ENCODE data around the gene GPR85.
"Not testable (repeated sequence)": the region's sequence is repeated elsewhere in the genome, so short reads cannot be mapped to it uniquely, and the experiment has no call there.

The GPR85 gene, protein sequence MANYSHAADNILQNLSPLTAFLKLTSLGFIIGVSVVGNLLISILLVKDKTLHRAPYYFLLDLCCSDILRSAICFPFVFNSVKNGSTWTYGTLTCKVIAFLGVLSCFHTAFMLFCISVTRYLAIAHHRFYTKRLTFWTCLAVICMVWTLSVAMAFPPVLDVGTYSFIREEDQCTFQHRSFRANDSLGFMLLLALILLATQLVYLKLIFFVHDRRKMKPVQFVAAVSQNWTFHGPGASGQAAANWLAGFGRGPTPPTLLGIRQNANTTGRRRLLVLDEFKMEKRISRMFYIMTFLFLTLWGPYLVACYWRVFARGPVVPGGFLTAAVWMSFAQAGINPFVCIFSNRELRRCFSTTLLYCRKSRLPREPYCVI

DNA sequence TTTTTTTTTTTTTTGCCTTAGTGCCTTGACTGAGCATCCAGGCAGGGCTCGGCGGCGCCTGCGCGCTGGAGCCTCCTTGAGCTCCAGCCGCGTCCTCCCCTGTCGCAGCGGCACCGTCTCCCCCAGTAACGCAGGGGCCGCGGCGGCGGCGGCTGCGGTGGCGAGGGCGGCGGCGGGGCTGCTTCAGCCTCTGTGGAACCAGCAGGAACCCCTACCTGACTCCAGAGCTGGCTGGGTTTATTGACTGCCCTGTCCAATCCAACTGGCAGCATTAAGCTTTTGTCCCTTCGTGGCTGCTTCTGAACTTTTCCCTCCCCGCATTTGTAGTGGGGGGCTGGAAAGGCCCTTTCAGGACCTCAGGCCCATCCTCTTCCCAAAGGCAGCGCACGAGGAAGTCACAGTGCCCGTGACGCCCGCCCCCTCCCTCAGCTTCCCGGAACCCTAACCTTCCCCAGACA, at the start of gene GPR85:
Gene GPR85 (minus strand): TSS at position 397 of the 458 bp plus-strand sequence. CDS start 2,106 bp downstream, outside the sequence.
- DNase-seq, result peak; percentile 13

DNA sequence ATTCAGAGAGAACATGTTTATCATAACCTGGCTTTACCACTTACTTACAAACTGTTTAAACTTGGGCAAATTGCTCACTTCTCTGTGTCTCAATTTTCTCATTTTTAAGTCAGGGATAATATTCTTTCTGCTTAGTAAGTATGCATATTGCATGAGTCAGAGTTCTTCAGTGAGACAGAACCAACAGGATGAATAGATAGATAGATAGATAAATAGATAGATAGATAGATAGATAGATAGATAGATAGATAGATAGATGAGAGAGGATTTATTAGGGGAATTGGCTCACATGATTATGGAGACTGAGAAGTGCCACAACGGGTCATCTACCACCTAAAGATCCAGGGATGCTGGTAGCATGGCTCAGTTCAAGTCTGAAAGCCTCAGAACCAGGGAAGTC, 47.4 kb upstream of the GPR85 start:
- no peak for DNase-seq

DNA sequence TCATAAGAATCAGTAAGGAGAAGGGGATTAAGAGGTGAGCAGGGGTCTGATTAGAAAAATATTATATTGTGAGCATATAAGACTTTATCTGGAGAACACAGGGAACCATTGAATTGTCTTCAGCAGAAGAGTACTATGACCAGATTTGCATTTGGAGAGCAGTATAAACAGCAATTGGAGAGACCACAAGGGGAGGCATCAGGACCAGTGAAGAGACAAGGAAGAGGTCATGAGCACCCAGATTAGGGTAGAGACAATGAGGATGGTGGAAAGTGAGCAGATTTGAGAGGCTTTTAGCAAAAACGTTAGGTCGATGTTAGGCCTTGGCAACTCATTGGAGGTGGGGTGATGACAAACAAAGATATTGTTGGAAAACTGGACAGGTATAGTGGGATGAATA, 44.7 kb upstream of the GPR85 start:
- DNase-seq, result no peak

DNA sequence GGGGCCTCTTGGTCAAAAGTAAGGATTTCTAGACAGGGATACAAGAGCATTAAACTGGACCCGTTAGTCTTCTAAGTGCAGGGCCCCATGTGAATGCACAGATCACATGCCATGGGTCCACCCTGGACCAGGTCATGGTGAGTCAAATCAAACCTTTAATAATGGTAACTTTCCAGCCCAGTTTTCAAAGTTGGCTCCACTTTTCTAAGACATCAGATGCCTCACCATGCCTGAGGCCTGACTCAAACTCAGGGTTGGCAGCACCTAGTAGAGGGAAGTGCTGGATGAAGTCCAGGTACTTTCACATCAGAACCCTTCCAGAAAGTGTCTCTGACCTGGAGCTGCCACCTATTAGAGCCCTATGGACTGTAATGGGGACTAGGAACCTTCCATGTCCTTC, 41.4 kb upstream of the GPR85 start:
- DNase-seq, result no peak

DNA sequence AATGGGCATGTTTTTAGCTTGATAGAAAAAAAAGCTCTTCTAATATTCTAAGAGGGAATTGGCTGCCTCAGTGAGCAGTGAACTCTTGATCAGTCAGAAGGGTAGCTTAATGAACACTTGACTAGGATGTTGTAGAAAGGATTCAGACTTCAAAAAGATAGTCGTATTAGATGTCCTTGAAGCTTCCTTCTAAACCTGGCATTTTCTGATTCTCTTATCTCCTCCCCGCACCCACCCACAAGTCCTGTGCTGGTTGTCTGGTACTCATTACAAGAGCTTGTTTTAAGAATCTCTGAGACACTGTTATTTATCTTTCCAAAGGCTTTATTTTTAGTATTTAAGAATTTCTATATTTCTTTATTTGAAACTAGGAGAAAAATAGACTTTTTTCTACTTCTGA, 39.1 kb upstream of the GPR85 start:
- DNase-seq, result no peak

DNA sequence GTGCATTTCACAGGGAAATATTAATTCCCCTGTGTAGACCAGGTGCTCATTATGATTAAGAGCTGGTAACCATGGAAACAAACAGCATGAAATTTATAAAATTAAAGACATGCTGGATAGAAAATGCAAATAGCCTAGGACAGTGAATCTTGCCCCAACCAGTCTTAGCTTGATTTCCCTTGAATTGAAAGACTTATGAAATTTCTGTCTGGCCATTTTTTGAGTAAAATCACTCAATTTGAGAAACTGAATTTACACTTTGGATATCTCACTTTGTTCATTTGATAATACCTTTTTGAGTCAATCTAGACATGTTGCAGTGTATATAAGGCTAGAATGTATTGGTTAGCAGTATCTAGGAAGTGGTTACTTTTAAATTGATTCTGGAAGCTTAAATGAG, 36.1 kb upstream of the GPR85 start:
- DNase-seq, result no peak

DNA sequence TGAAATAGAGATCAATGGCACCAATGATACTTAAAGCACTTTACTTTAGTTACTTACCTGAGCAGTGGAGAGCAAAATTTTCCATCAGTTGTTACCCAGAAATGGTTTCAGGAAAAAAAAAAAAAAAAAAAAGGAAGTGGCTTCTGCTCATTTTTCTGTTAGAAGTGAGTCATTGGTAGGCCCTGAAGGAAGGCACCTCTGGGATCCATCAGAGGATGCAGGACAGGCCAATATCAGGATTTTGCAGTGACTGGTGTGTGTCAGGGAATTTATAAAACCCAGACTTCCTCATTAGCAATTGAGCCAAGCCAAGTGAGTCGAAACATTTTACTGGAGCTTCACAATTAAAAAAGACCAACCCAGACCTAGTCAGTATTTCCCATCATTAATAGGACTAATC, 34.0 kb upstream of the GPR85 start:
- DNase-seq, result no peak

DNA sequence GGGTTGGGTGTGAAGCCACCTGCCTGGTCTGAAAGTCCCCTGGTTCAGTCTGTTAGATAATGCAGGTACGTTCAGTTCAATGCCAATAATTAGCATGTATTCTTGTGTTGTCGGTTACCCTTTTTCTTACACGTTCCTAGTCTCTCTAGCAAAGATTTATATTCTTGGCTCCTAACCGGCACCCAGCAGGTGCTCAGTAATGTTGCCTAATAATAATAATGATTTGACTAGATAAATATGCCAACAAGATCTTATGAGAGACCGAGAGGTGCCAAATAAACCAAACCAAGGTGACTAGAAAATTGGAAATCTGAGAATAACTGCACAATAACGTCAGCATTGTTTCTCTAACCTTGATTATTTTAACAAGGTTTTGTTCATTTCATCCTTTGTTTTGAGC, 32.8 kb upstream of the GPR85 start:
- DNase-seq, result no peak

DNA sequence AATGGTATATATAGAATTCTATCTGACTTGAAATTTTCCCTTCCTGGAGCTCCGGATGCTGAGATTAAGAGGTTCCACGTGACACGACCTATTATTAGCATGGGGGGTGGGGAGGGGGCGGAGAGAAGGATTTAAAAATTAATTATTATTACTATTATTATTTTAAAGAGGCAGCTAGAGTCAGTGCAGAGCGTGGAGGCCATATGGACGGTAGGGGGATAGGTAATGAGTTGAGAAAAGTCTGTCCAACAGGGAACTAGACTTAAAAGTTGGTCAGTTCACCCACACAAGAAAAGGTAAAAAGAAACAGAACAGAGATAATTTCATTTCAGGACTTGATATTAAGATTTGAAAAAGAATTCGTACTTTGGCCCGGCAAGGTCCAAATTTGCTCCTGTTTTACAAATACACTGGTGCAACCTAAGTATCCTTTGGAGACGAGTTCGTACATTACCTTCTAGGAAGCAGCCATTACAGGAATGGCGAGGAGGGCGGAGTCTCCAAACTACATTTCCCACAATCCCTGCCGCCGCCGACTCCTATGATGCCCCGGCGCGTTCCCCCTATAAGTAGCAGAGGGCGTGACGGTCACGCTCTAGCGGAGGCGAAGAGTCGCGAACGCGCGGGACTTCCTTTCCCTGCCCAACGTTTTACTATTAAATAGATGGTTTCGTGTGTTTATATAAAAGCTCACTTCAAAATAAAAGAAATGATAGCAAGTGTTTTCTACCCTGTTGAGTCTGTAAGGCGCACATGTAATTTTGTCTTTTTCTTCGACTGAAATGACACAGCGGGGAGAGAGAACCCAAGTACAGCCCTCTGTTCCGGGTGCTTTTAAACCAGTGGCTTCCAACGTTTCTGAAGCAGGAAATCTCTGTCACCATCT, 31.7 kb upstream of the GPR85 start, which contains the start of gene SMIM30:
Gene SMIM30 (minus strand): TSS at position 481 of the 886 bp plus-strand sequence. CDS start 976 bp downstream, outside the sequence.
- peak; percentile 89 for DNase-seq

DNA sequence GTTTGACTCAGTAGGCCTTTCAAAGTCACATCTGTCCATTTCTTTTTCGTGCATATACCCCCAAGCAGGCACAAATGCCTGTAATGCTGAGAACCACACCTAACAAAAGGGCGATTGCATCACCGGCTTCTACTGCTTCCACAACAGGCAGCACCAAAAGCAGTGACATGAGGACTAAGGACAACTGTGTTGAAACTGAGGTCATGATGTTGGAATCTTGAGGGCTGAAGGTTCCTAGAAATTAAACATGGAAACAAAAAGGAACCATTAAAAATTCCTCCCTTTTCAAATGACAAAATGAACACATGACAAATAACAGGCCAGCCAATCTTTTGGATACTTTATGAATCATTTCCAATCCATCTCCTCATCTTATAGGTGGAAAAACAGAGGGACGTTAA, 30.7 kb upstream of the GPR85 start:
- not testable (repeated sequence) for DNase-seq

DNA sequence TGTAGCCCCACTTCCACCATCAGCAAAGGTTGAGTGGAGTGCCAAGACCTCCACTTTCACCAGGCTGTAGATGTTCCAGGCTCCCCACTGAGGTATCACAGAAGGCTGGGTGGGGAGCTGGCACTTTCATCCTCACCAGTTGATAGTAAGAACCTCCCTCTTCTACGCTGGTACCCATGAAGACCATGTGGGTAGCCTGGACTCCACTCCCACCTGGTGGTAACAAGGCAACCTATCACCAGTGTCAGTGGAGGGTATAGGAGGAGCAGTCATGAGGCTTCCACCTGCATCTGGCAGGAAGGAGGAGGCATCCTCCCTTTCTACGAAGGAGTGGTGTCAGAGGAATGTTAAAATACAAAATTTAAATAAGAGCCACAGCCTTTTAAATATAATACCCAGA, 27.3 kb upstream of the GPR85 start:
- no peak for DNase-seq

DNA sequence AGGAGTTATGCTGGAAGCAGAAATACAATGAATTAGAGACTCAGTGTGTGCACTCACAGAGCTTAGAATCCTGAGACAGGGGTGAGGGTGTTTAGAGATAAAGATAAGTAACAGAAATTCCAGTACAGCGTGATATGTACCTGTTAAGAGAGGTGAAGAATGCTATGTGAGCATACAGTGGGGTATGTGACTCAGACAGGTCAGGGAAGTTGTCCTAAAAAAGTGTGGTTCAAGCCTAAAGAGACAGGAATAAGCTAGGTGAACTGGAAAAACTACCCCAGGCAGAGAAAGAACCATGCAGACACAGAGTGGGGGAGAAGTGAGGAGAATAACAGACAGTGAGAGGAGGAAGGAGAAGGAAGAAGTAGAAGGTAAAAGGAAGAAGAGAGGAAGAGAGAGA, 23.1 kb upstream of the GPR85 start:
- DNase-seq, result no peak

DNA sequence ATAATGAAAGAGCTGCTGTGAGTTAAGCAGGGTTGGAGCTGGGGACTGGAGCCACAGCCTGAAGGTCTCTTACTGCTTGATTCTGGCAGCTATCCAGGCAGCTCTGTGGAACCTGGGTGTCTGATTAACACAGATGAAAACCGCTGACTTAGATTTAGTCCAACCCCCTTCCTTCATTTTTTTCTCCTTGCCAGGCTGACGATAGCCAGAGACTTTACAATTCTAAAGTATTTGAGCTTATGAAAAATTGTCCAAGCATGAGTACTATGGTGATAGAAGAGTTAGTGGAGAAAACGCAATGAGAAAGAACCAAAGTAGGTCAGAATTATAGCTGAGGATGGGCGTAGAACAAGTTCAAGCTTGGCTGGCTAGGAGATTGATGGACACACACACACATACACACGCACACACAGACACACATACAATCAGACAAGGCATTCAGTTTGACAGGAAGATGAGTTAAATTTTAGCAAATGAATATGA, 13.5 kb upstream of the GPR85 start:
- DNase-seq, result no peak

DNA sequence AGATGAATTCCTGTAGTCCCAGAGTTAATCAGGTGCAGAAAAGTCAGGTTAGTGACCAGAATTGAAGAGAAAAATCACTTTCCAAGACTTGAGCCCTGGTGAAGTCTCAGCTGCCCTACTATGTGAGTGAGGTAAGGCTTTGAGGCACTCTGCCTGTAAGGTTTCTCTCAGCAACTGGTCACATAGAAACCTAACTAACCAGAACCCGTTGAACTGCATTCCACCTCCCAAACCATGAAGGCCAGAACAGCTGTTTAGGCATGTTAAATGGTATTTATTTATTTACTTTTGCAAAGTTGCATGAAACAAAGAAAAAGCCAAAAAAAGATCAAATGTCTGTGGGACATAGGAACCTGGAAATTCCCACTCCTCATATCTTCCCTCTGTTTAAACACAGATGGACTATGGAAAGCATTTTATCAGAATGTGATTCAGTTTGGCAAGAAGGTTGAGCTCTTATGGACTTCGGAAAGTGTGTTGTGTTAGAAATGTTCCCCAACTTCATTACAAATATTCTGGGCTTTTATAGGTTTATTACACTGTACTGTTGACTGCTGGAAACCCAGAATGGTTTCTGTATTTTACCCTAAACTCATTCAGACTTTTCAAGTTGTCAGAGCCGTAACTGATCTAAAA, 12.8 kb upstream of the GPR85 start:
- DNase-seq, result no peak

DNA sequence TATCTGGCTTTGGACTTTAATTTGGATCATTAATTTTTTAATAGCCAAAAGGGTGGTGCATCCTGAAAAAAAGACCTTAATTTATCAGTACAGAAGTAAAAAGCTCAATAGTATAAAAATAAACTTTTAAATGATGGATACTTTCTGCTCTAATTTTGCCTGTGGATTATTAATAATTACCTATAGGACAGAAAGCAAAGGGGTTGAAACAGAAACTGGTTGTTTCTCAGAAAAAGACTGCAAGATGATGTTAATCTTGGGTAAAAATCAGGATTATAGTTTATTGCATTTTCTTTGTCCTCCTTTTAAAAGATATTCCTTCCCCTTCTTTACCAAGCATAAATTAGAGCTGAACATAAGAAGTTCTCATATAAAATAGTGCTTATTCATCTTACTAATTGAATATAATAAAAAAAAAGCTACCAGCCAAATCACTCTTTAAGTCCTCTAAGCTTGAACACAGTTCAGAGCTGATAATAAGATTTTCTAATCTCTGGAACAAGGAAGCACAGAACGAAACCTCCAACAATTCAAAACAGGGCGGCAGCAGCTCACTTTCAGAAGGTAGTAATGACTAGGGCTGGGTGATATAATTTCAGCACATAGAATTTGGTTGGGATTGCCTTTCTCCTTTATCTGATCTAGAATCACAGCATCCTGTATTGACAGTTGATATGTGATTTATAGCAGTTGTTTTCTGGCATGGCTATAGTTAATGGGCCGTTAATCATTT, 8.1 kb upstream of the GPR85 start:
- no peak for DNase-seq

DNA sequence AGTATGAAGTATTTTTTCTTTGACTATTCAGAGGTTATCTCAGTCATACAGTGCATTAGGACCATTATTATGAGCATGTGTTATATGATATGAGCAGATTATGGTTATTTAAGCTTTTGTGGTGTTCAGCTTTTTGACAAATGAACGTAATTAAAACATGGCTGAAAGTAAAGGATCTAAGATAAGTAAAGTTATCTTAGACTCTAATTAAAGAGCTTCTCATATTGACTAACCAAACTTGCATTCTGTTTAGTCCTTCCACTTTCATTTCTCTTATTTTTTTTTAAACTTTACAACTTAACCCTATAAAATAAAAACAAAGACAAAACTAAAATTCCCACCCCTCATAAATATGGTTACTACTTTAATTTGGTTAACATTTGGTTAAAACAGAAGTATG, 6.9 kb upstream of the GPR85 start:
- DNase-seq, result no peak

DNA sequence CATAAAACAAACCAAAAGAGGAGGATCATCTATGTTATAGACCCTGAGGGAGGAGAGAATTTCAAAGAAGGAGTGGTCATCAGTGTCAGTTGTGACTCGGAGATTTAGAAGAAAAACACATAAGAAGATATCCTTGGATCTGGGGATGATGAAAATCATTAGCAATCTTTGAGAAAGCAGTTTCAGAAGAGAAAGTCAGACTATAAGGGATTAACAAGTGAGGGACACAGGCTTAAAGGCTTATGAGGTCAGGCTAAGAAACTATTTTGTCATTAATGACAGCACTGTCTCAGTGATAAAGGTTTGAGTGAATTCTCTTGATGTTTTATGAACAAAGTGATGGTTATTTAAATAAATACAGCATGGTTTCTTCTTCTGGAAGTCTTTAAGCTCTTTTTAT, 6.1 kb upstream of the GPR85 start:
- DNase-seq, result no peak

DNA sequence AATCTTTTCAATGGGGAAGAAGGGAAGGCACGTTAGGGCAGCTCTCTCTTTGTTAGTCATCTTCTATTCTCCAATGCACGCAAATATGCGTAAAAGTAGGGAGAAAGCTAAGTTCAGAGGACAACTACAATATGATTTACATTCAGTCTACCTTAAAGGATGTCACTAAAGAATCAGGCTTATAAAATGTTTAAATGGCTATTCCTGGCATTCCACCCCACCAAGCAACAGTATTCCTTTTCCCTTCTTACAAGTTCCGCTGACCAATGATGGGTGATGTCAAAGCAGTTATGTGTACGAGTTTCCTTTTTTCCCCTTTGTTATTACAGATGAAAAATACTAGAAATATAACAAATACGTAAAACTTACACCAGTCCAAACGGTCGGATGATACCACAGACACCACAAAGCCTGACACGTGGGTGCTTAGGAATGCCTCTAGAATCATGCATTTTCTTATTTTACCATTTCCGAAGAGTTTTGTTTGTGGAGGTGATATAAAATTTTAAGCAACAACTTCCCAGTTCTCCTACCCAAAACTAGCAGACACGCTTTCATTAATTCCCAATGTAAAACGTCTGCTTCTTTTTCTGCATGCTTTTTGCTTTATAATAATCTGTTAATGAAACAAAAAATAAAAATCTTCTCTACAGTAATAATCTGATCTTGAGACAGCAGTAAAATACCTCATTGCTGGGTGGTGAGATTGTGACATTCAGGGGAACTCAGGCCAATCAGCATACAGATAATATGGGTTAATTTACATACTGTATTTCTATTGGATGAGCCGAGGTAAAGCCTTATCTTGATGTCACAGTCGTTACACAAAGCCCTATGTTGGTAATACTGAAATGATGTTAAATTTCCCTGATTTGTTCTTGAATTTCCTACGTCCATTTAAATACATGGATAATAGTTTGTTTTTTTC, 708 bp upstream of the GPR85 start:
- no peak for DNase-seq

DNA sequence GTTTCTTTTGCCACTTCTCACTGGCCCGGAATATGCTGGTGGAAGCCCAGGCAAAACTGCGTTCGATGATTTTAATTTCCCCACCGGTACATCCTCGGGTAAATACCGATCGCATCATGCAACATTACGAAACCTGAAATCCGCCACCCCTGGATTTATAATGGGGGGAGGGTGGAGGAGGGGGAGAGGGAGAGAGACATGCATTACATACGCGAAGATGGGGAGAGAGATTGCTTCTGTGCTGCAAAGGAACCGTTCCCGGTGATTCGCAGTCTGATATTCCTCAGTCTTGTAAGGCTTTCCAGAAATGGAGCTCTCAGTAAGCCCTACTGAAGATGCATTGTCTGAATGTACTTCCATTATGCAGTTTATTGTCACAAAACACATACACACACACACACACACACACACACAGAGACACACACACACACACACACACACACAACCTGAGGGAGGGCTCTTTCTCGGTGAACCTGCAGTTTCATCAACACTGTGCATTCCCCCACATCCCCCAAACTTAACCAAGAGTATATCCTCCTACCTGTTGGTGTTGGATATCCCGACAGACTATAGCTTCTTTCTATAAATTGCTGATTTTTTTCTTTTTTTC, 741 bp downstream of the GPR85 start:
- DNase-seq, result no peak

DNA sequence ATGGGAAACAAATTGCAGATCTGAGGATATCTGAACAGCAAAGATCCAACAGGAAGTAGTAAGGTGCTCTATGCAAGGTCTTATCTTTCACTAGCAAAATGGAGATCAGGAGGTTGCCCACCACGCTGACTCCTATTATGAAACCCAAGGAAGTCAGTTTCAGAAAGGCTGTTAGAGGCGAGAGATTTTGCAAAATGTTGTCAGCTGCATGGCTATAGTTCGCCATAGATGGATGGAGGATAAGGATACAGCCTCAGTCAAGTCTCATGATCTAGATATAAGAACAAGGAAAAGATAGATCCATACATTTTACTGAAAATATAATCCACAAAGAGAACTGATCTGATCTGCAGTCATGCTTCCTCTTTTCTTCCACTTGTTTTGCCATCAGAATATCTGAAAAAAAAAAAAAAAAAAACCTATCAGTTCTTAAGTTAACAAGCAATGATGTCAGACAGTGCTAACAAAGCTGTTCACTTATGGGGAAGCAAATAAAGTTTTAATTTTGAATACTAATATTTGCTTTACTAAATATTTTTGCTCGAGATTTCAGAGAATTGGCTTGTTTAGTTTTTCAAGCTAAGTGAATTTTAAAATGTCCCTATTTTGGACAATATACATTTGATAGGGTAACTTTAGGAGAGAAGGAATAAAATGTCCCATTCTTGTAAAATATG, 2.0 kb downstream of the GPR85 start:
- no peak for DNase-seq

Data from activated naive CD4-positive, alpha-beta T cell treated with Interleukin-2 at 50 U/mL for 16 hours (primary cell).